ENCODE data around the gene NDFIP2. TPM values are rescaled to one million over a fixed set of nuclear protein-coding genes. Genes with fewer than 3 reads are reported as not detected.

The NDFIP2 gene
- total RNA-seq, 2 donors from 2014 or later = 84.2 to 130 TPM

DNA sequence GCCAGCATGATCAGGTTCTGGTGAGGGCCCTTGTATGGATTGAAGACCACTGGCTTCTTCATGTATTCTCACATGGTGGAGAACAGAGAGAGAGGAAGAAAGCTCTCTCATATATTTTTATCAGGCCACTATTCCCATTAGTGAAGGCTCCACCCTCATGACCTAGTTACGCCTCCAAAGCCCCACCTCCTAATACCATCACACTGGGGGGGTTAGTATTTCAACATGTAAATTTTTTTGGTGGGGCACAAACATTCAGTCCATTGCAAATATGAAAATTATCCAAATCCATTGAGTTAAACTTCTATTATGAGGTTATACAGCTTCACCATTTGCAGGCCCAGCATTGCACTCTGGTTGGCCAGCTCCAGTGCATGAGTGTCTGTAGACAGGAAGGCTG, 41.7 kb upstream of the NDFIP2 start:
- Histone ChIP-seq H3K9me3 (no peaks in the 10 kb centered on the region), H3K4me3 (no peak overlapping the region), H3K27me3 (no peaks in the 10 kb centered on the region), H3K9ac (ENCODE audit: low read depth in 2 of 2, low read length in 2 of 2) (no peak overlapping the region), H3K4me1 (no peaks in the 10 kb centered on the region), H3K36me3 (no peaks in the 10 kb centered on the region), H3K27ac (no peak overlapping the region)
- TF ChIP-seq, protein P1, sequence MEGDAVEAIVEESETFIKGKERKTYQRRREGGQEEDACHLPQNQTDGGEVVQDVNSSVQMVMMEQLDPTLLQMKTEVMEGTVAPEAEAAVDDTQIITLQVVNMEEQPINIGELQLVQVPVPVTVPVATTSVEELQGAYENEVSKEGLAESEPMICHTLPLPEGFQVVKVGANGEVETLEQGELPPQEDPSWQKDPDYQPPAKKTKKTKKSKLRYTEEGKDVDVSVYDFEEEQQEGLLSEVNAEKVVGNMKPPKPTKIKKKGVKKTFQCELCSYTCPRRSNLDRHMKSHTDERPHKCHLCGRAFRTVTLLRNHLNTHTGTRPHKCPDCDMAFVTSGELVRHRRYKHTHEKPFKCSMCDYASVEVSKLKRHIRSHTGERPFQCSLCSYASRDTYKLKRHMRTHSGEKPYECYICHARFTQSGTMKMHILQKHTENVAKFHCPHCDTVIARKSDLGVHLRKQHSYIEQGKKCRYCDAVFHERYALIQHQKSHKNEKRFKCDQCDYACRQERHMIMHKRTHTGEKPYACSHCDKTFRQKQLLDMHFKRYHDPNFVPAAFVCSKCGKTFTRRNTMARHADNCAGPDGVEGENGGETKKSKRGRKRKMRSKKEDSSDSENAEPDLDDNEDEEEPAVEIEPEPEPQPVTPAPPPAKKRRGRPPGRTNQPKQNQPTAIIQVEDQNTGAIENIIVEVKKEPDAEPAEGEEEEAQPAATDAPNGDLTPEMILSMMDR (IDR thresholded peaks at IDR 0.05) = no peak
- intact Hi-C loops (cut with DNase I) = no loop called here
- no peak for DNase-seq

DNA sequence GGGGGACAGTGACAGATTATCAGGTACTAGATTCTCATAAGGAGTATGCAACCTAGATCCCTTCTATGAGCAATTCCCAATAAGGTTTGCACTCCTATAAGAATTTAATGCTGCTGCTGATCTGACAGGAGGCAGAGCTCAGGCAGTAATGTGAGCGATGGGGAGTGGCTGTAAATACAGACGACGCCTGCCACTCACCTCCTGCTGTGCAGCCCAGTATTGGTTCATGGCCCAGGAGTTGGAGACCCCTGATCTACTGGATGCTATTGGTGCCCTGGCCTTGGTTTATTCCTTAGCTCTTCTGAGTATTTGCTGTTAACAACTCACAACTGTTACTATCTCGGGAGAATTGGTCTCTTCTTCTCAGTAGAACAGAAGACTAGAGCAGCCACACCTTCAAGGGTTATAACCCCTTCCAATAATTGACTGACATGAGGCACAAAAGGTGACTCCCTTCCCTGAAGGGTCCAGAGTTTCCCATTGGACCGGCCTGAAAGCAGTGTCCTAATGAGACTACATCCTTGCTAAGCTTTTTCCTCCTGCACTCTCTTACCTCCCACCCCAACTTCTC, 39.9 kb upstream of the NDFIP2 start:
- peak overlapping the region; percentile 92 for H3K27ac ChIP-seq
- no peaks in the 10 kb centered on the region for H3K4me1 ChIP-seq
- H3K27me3 ChIP-seq = no peaks in the 10 kb centered on the region
- no peaks in the 10 kb centered on the region for H3K9me3 ChIP-seq
- intact Hi-C loops (cut with DNase I) = no loop called here
- peak overlapping the region in 1 of 2 donors; percentile 79 for H3K9ac ChIP-seq (ENCODE audit: low read depth in 2 of 2, low read length in 2 of 2)
- H3K4me3 ChIP-seq = no peak overlapping the region
- peak; percentile 65 for DNase-seq
- H3K36me3 ChIP-seq = no peaks in the 10 kb centered on the region
- TF ChIP-seq, protein P1 (IDR thresholded peaks at IDR 0.05) = no peak

DNA sequence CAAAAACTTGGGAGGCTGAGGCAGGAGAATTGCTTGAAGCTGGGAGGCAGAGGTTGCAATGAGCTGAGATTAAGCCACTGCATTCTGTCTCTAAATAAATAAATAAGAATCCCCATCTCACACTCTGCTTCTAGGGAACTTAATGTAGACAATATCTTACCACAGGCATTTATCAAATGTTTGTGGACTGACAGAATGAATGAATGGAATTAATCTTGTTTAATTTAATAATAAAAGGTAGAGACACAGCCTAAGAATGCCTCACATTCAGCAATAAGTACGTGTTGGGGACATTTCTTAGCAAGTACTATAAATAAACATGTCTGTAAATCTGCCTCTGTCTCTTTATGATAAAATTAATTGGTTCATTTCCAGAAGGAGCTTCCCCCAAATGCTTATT, 38.7 kb upstream of the NDFIP2 start:
- H3K9me3 ChIP-seq = no peaks in the 10 kb centered on the region
- H3K27me3 ChIP-seq = no peaks in the 10 kb centered on the region
- H3K9ac ChIP-seq (ENCODE audit: low read depth in 2 of 2, low read length in 2 of 2) = no peak overlapping the region
- no peak overlapping the region for H3K4me3 ChIP-seq
- H3K27ac ChIP-seq = peak overlapping the region; percentile 92
- no peaks in the 10 kb centered on the region for H3K4me1 ChIP-seq
- intact Hi-C loops (cut with DNase I) = no loop called here
- no peak for DNase-seq
- TF ChIP-seq, protein P1 (IDR thresholded peaks at IDR 0.05) = no peak
- no peaks in the 10 kb centered on the region for H3K36me3 ChIP-seq

DNA sequence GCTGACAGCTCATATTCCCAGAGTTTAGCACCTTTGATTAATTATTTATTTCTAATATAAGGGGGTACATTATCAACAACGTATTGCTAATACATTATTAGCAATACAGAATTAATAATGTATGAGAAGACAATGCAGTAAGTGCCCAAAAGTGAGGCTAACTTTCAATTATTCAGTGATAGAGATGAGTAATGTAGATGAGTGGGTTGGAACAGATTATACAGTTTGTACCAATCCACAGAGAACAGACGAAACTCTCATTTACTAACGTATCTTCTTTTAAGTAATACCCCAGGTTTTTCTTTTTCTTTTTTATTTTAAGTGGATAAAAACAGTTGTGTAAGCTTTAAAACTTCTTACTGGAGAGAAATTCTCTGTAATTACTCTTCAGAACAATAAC, 38.2 kb upstream of the NDFIP2 start:
- DNase-seq = no peak
- Histone ChIP-seq H3K4me1 (no peaks in the 10 kb centered on the region), H3K27ac (peak overlapping the region; percentile 92), H3K36me3 (no peaks in the 10 kb centered on the region), H3K27me3 (no peaks in the 10 kb centered on the region), H3K4me3 (no peak overlapping the region), H3K9ac (ENCODE audit: low read depth in 2 of 2, low read length in 2 of 2) (no peak overlapping the region), H3K9me3 (no peaks in the 10 kb centered on the region)
- TF ChIP-seq, protein P1 (IDR thresholded peaks at IDR 0.05) = no peak
- intact Hi-C loops (cut with DNase I) = no loop called here

DNA sequence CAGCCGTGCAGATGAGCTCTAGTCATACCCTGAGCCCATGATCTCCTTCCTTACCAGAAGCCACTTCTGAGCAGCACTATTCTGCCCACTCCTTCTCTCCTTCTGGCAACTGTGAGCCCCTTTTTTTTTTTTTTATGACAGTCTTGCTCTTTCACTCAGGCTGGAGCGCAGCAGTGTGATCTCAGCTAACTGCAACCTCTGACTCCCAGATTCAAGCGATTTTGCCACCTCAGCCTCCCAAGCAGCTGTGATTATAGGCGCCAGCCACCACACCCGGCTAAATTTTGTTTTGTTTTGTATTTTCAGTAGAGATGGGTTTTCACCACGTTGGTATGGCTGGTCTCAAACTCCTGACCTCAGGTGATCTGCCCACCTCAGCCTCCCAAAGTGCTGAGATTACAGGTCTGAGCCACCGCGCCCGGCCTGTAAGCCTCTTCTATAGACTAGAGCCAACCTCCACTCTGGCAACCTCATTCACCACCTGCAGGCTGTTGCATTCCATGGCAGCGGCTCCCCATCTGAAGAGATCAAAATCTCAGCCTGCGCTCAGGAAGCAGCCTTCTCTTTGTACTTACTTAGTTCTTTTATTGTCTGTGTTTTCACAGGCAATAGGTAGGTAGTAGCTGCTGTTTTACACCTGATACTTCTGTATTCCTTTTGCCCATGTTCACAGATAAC, 34.8 kb upstream of the NDFIP2 start:
- H3K27ac ChIP-seq = no peak overlapping the region
- intact Hi-C loops (cut with DNase I) = no loop called here
- no peaks in the 10 kb centered on the region for H3K27me3 ChIP-seq
- H3K9me3 ChIP-seq = no peaks in the 10 kb centered on the region
- no peaks in the 10 kb centered on the region for H3K4me1 ChIP-seq
- no peaks in the 10 kb centered on the region for H3K36me3 ChIP-seq
- no peak overlapping the region for H3K9ac ChIP-seq (ENCODE audit: low read depth in 2 of 2, low read length in 2 of 2)
- no peak overlapping the region for H3K4me3 ChIP-seq
- DNase-seq = no peak
- TF ChIP-seq, protein P1 (IDR thresholded peaks at IDR 0.05) = no peak
